ENCODE data around the gene NUCB1.
"Not testable (repeated sequence)": the region's sequence is repeated elsewhere in the genome, so short reads cannot be mapped to it uniquely, and the experiment has no call there.

Gene NUCB1

DNA sequence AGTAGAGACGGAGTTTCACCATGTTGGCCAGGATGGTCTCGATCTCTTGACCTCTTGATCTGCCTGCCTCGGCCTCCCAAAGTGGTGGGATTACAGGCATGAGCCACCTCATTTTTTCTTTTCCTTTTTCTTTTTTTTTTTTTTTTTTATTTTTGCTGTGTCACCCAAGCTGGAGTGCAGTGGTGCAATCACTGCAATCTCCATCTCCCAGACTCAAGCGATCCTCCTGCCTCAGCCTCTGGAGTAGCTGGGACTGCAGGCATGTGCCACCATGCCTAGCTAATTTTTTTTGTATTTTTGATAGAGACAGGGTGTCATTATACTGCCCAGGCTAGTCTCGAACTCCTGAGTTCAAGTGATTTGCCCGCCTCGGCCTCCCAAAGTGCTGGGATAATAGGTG lies 2.2 kb downstream of the NUCB1 start:
- DNase-seq; H3K27me3 ChIP-seq (replicated peaks in 2 of 5; ENCODE audit: control insufficient read depth in 4 of 5, insufficient read depth in 5 of 5, low read length in 4 of 5); POLR2A ChIA-PET; H3K9me3 ChIP-seq (ENCODE audit: control extremely low read depth in 1 of 5, control insufficient read depth in 4 of 5, insufficient read depth in 2 of 5, low read depth in 1 of 5, low read length in 4 of 5); H3K27ac ChIP-seq (ENCODE audit: insufficient read depth in 1 of 2, low read depth in 1 of 2, low read length in 2 of 2, poor library complexity in 1 of 2, severe bottlenecking in 2 of 2); H3K4me3 ChIP-seq (ENCODE audit: control insufficient read depth in 1 of 7, extremely low read depth in 1 of 7, insufficient read depth in 4 of 7, low read depth in 2 of 7, low read length in 6 of 7): not testable (repeated sequence)
- 100% methylated on average over 5 of the region's 7 CpGs for WGBS (ENCODE audit: insufficient coverage)
- peaks cover 0 to 26% (median 17%) of the 10 kb centered on the region in 4 experiments for H3K4me1 ChIP-seq (ENCODE audit: control extremely low read depth in 1 of 4, control insufficient read depth in 4 of 4, insufficient read depth in 4 of 4, low read length in 3 of 4)
- CTCF ChIA-PET = interaction anchor here (1.3 kb wide), 1 partner anchor 68 kb away, joined by 4 read pairs; no protein-coding TSS in a partner anchor
- H3K36me3 ChIP-seq (ENCODE audit: control insufficient read depth in 4 of 4, insufficient read depth in 4 of 4, low read length in 3 of 4) = peaks cover 10 to 33% (median 21%) of the 10 kb centered on the region in 4 experiments

DNA sequence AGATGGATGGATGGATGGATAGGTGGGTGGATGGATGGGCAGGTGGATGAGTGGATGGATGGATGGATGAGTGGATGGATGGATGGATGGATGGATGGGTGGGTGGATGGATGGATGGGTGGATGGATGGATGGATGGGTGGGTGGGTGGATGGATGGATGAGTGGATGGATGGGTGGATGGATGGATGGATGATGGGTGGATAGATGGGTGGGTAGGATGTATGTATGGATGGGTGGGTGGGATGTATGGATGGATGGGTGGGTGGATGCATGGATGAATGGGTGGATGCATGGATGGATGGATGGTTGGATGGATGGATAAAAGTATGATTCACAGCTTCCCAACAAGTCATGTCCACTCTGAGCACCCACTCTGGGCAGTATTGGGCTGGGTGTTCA lies 3.7 kb downstream of the NUCB1 start:
- H3K27me3 ChIP-seq (replicated peaks in 2 of 5; ENCODE audit: control insufficient read depth in 4 of 5, insufficient read depth in 5 of 5, low read length in 4 of 5); H3K4me3 ChIP-seq (ENCODE audit: control insufficient read depth in 1 of 7, extremely low read depth in 1 of 7, insufficient read depth in 4 of 7, low read depth in 2 of 7, low read length in 6 of 7); POLR2A ChIA-PET; H3K27ac ChIP-seq (ENCODE audit: insufficient read depth in 1 of 2, low read depth in 1 of 2, low read length in 2 of 2, poor library complexity in 1 of 2, severe bottlenecking in 2 of 2); CTCF ChIA-PET; DNase-seq; H3K9me3 ChIP-seq (ENCODE audit: control extremely low read depth in 1 of 5, control insufficient read depth in 4 of 5, insufficient read depth in 2 of 5, low read depth in 1 of 5, low read length in 4 of 5): not testable (repeated sequence)
- H3K4me1 ChIP-seq (ENCODE audit: control extremely low read depth in 1 of 4, control insufficient read depth in 4 of 4, insufficient read depth in 4 of 4, low read length in 3 of 4) = peaks cover 0 to 26% (median 17%) of the 10 kb centered on the region in 4 experiments
- peaks cover 10 to 45% (median 32%) of the 10 kb centered on the region in 4 experiments for H3K36me3 ChIP-seq (ENCODE audit: control insufficient read depth in 4 of 4, insufficient read depth in 4 of 4, low read length in 3 of 4)

DNA sequence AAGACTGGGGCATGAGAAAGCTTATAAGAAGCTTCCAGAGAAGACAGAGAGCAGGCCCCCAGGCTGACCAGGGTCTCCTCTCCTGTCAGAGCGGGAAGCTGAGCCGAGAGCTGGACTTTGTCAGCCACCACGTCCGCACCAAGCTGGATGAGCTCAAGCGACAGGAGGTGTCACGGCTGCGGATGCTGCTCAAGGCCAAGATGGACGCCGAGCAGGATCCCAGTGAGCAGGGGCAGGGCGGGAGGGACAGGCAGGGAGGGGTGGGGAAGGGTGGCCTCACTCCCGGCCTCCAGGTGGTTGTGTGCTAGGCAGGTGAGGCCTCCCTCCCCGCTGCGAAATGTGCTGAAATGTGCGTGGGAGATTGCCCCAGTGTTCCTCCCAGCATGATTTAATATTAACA lies 5.6 kb downstream of the NUCB1 start:
- POLR2A ChIA-PET = no interaction called here
- Histone ChIP-seq H3K27me3 (replicated peaks in 2 of 5; ENCODE audit: control insufficient read depth in 4 of 5, insufficient read depth in 5 of 5, low read length in 4 of 5) (no peaks in the 10 kb centered on the region), H3K9me3 (ENCODE audit: control extremely low read depth in 1 of 5, control insufficient read depth in 4 of 5, insufficient read depth in 2 of 5, low read depth in 1 of 5, low read length in 4 of 5) (no peaks in the 10 kb centered on the region), H3K4me1 (ENCODE audit: control extremely low read depth in 1 of 4, control insufficient read depth in 4 of 4, insufficient read depth in 4 of 4, low read length in 3 of 4) (peaks cover 0 to 13% (median 8%) of the 10 kb centered on the region in 4 experiments), H3K27ac (ENCODE audit: insufficient read depth in 1 of 2, low read depth in 1 of 2, low read length in 2 of 2, poor library complexity in 1 of 2, severe bottlenecking in 2 of 2) (no peak overlapping the region), H3K36me3 (ENCODE audit: control insufficient read depth in 4 of 4, insufficient read depth in 4 of 4, low read length in 3 of 4) (peaks cover 10 to 60% (median 38%) of the 10 kb centered on the region in 4 experiments), H3K4me3 (ENCODE audit: control insufficient read depth in 1 of 7, extremely low read depth in 1 of 7, insufficient read depth in 4 of 7, low read depth in 2 of 7, low read length in 6 of 7) (no peak overlapping the region)
- 99% methylated on average over 10 of the region's 14 CpGs for WGBS (ENCODE audit: insufficient coverage)
- no peak for DNase-seq
- CTCF ChIA-PET = interaction anchor here (1.2 to 1.5 kb wide), 2 partner anchors 25 to 53 kb away, joined by 3 read pairs; no protein-coding TSS in a partner anchor

DNA sequence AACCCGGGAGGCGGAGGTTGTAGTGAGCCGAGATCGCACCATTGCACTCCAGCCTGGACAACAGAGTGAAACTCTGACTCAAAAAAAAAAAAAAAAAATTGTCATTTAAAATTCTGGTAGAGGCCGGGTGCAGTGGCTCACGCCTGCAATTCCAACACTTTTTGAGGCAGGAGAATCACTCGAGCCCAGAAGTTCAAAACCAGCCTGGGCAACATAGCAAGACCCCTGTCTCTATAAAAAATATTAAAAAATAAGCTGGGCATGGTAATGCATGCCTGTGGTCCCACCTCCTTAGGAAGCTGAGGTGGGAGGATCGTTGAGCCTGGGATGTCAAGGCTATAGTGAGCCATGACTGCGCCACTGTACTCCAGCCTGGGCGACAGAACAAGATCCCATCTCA lies 6.2 kb downstream of the NUCB1 start:
- peaks cover 10 to 66% (median 44%) of the 10 kb centered on the region in 4 experiments for H3K36me3 ChIP-seq (ENCODE audit: control insufficient read depth in 4 of 4, insufficient read depth in 4 of 4, low read length in 3 of 4)
- H3K9me3 ChIP-seq (ENCODE audit: control extremely low read depth in 1 of 5, control insufficient read depth in 4 of 5, insufficient read depth in 2 of 5, low read depth in 1 of 5, low read length in 4 of 5) = no peaks in the 10 kb centered on the region
- peaks cover 0 to 7% (median 3%) of the 10 kb centered on the region in 4 experiments for H3K4me1 ChIP-seq (ENCODE audit: control extremely low read depth in 1 of 4, control insufficient read depth in 4 of 4, insufficient read depth in 4 of 4, low read length in 3 of 4)
- no peaks in the 10 kb centered on the region for H3K27me3 ChIP-seq (replicated peaks in 2 of 5; ENCODE audit: control insufficient read depth in 4 of 5, insufficient read depth in 5 of 5, low read length in 4 of 5)
- no peak overlapping the region for H3K4me3 ChIP-seq (ENCODE audit: control insufficient read depth in 1 of 7, extremely low read depth in 1 of 7, insufficient read depth in 4 of 7, low read depth in 2 of 7, low read length in 6 of 7)
- 88% methylated on average over 5 of the region's 10 CpGs for WGBS (ENCODE audit: insufficient coverage)
- H3K27ac ChIP-seq (ENCODE audit: insufficient read depth in 1 of 2, low read depth in 1 of 2, low read length in 2 of 2, poor library complexity in 1 of 2, severe bottlenecking in 2 of 2) = no peak overlapping the region
- no peak for DNase-seq
- ChIA-PET POLR2A (interaction anchor here (0.6 kb wide), 1 partner anchor 58 kb away, joined by 4 read pairs; no protein-coding TSS in a partner anchor), CTCF (interaction anchor here (0.6 kb wide), 1 partner anchor 1141 kb away, joined by 3 read pairs; no protein-coding TSS in a partner anchor)

DNA sequence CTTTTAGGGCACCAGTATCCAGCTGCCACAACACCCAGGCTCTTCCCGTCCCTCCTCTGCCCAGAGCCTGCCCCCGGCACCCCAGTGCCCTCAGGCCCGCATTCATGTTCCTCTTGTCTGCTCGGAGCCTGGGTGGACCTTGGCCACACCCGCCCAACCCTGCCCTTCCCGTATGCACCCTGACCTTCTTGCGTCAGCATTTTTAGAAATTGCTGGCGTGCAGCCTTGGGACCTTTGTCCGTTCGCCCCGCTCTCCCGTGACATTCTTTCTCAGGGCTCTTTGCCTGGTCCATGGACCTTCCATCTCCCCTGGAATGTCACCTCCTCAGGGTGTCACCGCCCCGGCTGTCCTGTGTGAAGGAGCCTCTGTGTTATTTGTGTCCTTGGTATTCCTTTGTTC lies 7.6 kb downstream of the NUCB1 start:
- Histone ChIP-seq H3K36me3 (ENCODE audit: control insufficient read depth in 4 of 4, insufficient read depth in 4 of 4, low read length in 3 of 4) (peaks cover 6 to 77% (median 49%) of the 10 kb centered on the region in 4 experiments), H3K9me3 (ENCODE audit: control extremely low read depth in 1 of 5, control insufficient read depth in 4 of 5, insufficient read depth in 2 of 5, low read depth in 1 of 5, low read length in 4 of 5) (no peaks in the 10 kb centered on the region)

DNA sequence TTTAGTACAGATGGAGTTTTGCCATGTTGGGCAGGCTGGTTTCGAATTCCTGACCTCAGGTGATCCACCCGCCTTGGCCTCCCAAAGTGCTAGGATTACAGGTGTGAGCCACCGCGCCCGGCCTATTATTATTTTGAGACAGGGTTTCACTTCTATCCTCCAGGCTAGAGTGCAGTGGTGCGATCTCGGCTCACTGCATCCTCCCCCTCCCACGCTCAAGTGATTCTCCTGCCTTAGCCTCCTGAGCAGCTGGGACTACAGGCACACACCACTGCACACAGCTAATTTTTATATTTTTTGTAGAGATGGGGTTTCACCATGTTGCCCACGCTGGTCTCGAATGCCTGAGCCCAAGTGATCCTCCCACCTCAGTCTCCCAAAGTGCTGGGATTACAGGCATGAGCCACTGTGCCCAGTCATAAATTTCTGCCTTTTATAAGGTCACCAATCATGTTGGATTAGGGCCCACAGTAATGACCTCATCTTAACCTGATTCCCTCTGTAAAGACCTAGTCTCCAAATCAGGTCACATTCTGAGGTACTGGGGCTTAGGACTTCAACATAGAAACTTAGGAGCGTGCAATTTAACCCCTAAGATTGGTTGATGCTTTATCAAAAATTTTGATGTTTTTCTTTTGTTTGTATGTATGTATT lies 9.4 kb downstream of the NUCB1 start:
- H3K4me1 ChIP-seq (ENCODE audit: control extremely low read depth in 1 of 4, control insufficient read depth in 4 of 4, insufficient read depth in 4 of 4, low read length in 3 of 4); H3K27me3 ChIP-seq (replicated peaks in 2 of 5; ENCODE audit: control insufficient read depth in 4 of 5, insufficient read depth in 5 of 5, low read length in 4 of 5); DNase-seq; POLR2A ChIA-PET; H3K9me3 ChIP-seq (ENCODE audit: control extremely low read depth in 1 of 5, control insufficient read depth in 4 of 5, insufficient read depth in 2 of 5, low read depth in 1 of 5, low read length in 4 of 5); H3K27ac ChIP-seq (ENCODE audit: insufficient read depth in 1 of 2, low read depth in 1 of 2, low read length in 2 of 2, poor library complexity in 1 of 2, severe bottlenecking in 2 of 2); H3K4me3 ChIP-seq (ENCODE audit: control insufficient read depth in 1 of 7, extremely low read depth in 1 of 7, insufficient read depth in 4 of 7, low read depth in 2 of 7, low read length in 6 of 7); CTCF ChIA-PET: not testable (repeated sequence)
- 97% methylated on average over 7 of the region's 11 CpGs for WGBS (ENCODE audit: insufficient coverage)
- peaks cover 11 to 89% (median 59%) of the 10 kb centered on the region in 4 experiments for H3K36me3 ChIP-seq (ENCODE audit: control insufficient read depth in 4 of 4, insufficient read depth in 4 of 4, low read length in 3 of 4)

More for the DNA sequence above, 7.6 kb downstream of the NUCB1 start:
- 98% methylated on average over 14 of the region's 14 CpGs for WGBS (ENCODE audit: insufficient coverage)
- Histone ChIP-seq H3K4me3 (ENCODE audit: control insufficient read depth in 1 of 7, extremely low read depth in 1 of 7, insufficient read depth in 4 of 7, low read depth in 2 of 7, low read length in 6 of 7) (no peak overlapping the region), H3K4me1 (ENCODE audit: control extremely low read depth in 1 of 4, control insufficient read depth in 4 of 4, insufficient read depth in 4 of 4, low read length in 3 of 4) (no peaks in the 10 kb centered on the region), H3K27me3 (replicated peaks in 2 of 5; ENCODE audit: control insufficient read depth in 4 of 5, insufficient read depth in 5 of 5, low read length in 4 of 5) (no peaks in the 10 kb centered on the region), H3K27ac (ENCODE audit: insufficient read depth in 1 of 2, low read depth in 1 of 2, low read length in 2 of 2, poor library complexity in 1 of 2, severe bottlenecking in 2 of 2) (no peak overlapping the region)
- POLR2A ChIA-PET = no interaction called here
- DNase-seq = no peak
- CTCF ChIA-PET = no interaction called here

DNA sequence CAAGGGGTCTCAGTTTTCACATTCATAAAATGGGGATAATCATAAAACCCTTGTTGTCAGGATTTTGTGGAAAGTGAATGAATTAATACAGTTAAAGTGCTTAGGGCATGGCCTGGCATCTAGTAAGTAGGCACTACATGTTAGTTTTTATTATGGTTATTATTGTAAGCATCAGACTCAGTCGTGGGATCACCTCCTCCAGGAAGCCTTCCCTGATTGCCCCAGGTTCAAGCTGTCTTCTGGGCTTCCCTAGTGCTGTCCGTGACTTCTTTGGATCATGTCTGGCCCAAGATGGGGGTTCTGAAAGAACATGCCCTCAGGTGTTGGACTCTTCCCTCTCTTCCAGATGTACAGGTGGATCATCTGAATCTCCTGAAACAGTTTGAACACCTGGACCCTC lies 10.7 kb downstream of the NUCB1 start:
- POLR2A ChIA-PET = no interaction called here
- Histone ChIP-seq H3K27me3 (replicated peaks in 2 of 5; ENCODE audit: control insufficient read depth in 4 of 5, insufficient read depth in 5 of 5, low read length in 4 of 5) (no peaks in the 10 kb centered on the region), H3K4me1 (ENCODE audit: control extremely low read depth in 1 of 4, control insufficient read depth in 4 of 4, insufficient read depth in 4 of 4, low read length in 3 of 4) (no peaks in the 10 kb centered on the region), H3K27ac (ENCODE audit: insufficient read depth in 1 of 2, low read depth in 1 of 2, low read length in 2 of 2, poor library complexity in 1 of 2, severe bottlenecking in 2 of 2) (no peak overlapping the region), H3K36me3 (ENCODE audit: control insufficient read depth in 4 of 4, insufficient read depth in 4 of 4, low read length in 3 of 4) (peaks cover 11 to 83% (median 53%) of the 10 kb centered on the region in 4 experiments), H3K9me3 (ENCODE audit: control extremely low read depth in 1 of 5, control insufficient read depth in 4 of 5, insufficient read depth in 2 of 5, low read depth in 1 of 5, low read length in 4 of 5) (no peaks in the 10 kb centered on the region), H3K4me3 (ENCODE audit: control insufficient read depth in 1 of 7, extremely low read depth in 1 of 7, insufficient read depth in 4 of 7, low read depth in 2 of 7, low read length in 6 of 7) (no peak overlapping the region)
- DNase-seq = no peak
- CTCF ChIA-PET = no interaction called here
- 100% methylated on average over 1 of the region's 2 CpGs for WGBS (ENCODE audit: insufficient coverage)

Data from common myeloid progenitor, CD34-positive (primary cell).